Frontal cortex (tissue), 4 donors: ENCODE measurements around the gene C1orf21. TPM values are rescaled to one million over a fixed set of nuclear protein-coding genes. Genes with fewer than 3 reads are reported as not detected.
"Not testable (repeated sequence)": the region's sequence is repeated elsewhere in the genome, so short reads cannot be mapped to it uniquely, and the experiment has no call there.

Source experiments
- DNase-seq, 2 donors: peaks; one replicate each; pipeline ENCODE4 v3.0.0; 2012; ENCODE audit warnings: low spot score in 2 of 2
- FAIRE-seq: peaks from 2 replicates; lab custom pipeline; 2012; peaks lifted over from hg19 to GRCh38; lab: Jason Lieb, UNC
- total RNA-seq: library from RNA; depleted of rRNA; stranded (reverse); fragments of >200 nt; gene quantifications from one replicate; pipeline ENCODE4 v1.2.3, GENCODE V29; 2014
- donor health status: control.
- donor health status: control.
- donor health status: control.

The C1orf21 gene
- total RNA-seq, 1 donor from 2014 or later, result 24.9 TPM

DNA sequence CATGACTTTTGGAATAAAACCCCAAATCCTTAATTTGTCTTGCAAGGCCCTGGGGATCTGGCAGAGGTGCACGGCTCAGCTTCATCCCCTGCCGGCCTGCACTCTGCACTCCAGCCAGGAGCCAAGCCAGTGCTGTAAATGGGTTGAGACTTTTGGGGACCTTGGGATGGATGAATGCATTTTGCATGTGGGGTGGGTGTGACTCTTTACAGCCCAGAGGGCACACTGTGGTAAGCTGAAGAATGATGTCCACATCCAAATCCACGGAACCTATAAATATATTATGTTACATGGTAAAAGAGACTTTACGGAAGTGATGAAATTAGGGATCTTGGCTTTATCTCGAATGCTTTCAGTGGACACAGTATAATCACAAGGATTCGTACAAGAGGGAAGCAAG, 190.0 kb downstream of the C1orf21 start:
- FAIRE-seq (no peak), DNase-seq (no peak)

DNA sequence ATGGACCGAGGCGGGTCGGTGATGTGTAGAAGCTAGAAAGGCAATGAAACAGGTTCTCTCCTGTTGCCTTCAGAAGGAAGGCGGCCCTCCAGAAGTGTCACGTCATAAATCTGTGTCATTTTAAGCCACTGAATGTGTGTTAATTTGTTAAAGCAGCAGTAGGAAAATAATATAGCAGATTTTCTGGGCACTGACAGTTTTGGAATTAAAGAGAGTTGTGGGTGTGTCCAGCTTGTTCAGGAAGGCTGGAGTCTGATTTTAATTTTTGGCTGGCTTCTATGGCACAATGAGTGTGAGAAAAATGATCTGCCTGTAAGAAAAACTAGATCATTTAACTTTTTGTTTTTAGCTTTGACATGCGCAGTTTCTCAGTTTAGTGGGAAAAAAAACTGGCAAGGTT, 190.5 kb downstream of the C1orf21 start:
- FAIRE-seq (no peak), DNase-seq (no peak)

DNA sequence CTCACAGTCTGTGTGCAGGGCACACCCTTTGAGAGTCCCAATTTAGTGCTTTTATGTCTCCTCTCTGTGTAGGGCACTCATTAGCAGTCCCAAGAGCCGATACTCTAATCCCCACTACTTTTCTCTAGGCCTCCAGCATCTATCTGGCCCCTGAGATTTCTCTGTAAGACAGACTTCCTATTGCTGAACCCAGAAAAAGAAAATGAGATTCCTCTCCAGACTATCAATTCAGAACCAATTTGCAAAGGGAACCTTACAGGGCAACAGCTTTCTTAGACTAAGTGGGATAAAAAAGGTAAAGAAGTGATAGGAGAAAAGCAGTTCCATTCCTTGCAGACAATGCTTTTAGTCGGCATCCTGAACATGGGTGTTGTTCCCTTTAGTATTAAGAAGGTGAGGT, 195.6 kb downstream of the C1orf21 start:
- FAIRE-seq (no peak), DNase-seq (no peak)

DNA sequence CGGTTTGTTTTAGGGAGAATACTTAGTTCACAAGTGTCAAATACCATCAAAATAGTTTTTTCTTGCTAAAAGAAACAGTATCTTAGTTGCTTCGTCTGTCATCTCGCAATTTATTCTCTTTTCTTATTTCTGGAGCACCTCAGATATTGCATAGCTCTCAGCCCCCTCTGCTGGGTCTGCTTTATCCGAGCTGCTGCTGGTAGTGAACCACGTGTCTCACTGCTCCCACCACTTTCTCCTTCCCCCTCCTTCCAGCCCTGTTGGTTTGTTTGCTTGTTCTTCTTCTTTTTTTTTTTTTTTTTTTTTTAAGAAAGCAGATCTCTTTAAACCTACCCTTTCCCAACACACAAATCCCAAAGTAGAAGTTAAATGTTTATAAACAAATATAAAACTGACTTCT, 197.0 kb downstream of the C1orf21 start:
- DNase-seq (no peak), FAIRE-seq (no peak)

DNA sequence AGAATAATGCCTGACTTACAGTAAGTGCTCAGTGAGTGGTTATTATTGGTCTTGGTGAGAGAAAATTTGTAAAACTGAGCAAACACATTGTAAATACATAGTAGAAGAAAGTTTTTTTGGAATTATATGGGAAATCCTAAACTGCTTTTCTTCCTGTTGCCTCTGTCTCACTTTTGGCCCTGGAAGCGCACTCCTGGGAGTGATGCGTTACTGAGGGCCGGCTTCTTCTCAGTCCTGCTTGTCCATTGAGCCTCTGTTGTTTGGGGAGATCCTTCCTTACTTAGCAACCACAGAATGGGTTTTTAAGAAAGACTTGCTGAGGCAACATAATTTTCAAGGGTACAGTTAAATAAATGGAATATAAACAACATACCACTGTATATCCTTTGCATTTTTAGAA, 201.9 kb downstream of the C1orf21 start:
- no peak for DNase-seq
- no peak for FAIRE-seq

DNA sequence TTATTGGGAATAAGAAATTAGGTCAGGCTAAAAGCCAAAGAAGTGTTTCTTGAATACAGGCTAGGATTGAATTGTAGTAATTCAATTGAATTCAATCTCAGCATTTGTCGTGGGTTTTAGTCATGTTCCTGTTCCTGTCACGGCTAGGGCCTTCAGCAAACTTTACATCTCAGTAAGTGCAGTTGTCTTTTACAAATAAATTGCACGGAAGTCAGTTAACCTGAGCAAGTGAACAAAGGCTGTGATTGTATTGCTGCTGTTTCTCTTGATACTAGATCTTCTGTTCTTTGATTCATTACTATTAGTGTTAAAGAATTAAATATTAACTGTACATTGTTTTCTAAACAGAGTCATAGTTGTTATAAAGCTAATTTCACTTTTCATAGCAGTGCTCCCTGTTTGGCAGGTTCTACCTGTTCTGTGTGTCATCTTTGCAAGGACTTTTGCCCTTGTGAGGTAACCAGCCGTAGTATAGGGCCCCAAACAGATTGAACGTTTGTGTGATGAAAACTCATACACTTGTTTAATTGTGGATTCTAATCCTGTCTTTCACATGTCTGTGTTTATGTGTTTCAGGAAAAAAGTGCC, 203.4 kb downstream of the C1orf21 start:
- FAIRE-seq, result no peak
- DNase-seq, result no peak

DNA sequence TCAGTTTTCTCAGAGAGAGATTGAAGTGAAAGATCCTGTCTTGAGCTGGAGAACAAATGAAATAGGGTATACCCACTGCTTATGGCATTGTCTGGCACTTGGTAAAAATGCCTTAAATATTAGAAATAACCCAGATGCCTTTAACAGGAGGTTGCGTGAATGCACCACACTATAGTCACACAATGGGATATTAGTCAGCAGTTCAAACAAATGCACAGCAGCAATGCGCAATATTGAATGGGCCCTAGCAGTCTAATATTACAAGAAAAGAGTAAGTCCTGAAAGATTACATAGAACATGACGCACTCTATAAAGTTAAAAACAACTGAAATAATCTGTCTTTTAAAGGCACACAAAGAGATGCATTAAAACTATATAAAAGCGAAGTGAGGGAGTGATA, 206.8 kb downstream of the C1orf21 start:
- no peak for DNase-seq
- FAIRE-seq, result no peak

DNA sequence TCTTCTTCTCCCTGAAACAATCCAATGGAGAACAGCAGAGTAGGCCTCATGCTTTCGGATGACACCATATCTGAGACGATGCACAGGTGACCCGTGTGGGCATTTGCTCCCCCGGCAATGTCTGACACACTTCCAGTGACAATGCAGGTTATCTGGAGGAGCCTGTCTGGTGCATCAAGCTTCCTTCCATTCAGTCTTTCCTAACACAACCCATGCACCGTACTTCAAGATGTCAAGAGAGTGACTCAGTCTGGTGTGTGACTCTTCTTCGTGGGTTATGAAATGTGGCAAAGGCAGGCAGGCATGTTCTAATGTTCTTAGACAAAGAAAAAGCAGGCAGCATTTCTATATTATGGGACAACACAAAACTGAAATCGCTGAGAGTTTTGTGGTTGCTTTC, 208.8 kb downstream of the C1orf21 start:
- no peak for FAIRE-seq
- DNase-seq, result no peak

DNA sequence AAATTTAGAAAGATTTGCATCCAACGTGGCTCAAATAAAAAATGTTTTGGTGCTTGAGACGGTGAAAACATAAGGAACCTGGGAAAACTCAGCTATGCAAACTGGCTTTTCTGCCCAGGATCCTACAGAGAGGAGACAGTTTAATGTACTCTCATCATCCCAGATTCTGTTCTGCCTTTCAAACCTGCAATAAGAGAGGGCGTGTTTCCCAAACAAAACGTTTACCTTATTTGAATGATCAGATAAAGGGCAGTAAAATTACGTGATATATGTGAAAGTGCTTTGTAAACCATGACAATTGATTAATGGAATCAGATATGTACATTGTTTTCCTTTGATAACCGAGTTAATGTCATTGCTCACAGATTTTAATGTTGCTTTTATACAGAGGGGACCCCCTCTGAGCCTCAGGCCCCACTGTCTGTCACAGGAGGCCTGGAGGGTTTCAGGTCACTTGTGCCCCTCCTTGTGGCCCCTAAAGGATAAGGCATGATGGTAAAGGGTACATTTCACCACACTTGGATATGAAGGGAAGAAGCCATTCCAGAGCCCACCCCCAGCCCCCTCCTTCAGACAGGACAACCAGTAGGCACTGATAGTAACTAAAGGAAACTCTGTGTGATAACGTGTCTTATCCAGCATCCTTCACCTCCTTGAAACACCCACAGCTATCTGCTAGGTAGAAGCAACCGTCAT, 210.3 kb downstream of the C1orf21 start:
- FAIRE-seq (no peak), DNase-seq (no peak)

DNA sequence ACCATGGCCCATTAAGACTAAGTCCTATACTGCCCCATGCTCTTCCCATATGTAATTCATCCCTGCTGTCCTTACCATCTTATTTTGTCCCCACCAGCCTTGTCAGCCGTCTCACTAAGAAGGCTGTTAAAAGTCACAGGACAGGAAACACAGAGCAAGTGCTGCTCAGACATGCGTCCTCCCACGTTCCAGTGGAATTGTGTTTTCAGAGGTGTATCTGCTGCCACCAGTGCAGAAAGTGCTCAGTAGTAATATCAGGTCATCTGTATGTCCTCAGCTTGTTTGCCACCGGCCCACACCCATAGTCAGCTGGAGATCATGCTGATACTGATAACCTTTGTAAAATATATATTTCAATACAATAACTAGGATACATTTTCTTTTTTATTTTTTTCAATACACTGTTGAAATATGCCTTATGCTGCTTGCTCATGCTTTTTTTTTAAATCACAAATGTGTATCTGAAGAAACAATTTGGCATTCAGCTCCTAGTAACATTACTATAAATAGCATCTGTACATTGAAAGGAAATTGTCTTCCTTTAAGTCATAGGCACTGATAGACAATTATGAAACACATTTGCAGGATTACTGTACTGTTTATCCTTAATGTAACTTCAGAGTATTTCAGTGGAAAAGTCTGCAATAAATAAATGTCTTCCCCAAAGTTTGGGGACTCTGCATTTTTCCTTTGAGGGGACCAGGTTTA, 211.0 kb downstream of the C1orf21 start:
- no peak for DNase-seq

DNA sequence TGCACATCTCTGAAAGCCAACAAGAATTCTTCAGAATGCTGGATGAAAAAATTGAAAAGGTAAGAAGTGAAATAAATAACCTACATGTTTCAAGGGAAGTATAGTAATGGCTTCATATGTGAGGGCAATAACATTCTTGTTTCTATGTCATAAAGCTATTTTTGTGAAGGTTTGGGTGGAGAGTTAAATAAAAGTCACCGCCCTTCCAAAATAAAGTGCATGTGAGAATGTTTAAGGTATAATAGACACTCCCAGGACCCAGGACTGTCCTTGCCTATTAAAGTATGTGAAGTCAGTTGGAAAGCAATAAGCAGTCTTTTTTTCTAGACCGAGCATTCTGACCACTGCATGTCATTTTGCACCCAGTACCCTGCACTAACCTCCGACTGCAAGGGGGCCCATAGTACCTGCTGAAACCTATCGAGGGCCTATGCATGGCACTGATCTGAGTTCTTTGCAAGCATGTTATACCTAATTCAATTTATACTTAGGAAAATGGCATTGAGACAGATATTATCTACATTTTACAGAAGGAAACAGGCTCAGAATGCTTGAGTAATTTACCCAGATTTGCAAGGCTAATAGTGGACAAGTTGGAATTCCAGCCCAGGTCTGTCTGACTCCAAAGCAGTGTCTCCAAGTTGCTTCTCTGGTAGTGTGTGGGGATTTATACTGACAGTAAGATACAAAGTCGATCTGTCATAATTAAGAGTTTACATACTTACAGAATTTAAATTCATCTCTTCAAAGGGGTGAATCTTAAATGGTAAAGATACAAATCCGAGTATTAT, 211.8 kb downstream of the C1orf21 start:
- no peak for FAIRE-seq
- DNase-seq, result no peak

More for the DNA sequence above, 211.0 kb downstream of the C1orf21 start:
- no peak for FAIRE-seq

DNA sequence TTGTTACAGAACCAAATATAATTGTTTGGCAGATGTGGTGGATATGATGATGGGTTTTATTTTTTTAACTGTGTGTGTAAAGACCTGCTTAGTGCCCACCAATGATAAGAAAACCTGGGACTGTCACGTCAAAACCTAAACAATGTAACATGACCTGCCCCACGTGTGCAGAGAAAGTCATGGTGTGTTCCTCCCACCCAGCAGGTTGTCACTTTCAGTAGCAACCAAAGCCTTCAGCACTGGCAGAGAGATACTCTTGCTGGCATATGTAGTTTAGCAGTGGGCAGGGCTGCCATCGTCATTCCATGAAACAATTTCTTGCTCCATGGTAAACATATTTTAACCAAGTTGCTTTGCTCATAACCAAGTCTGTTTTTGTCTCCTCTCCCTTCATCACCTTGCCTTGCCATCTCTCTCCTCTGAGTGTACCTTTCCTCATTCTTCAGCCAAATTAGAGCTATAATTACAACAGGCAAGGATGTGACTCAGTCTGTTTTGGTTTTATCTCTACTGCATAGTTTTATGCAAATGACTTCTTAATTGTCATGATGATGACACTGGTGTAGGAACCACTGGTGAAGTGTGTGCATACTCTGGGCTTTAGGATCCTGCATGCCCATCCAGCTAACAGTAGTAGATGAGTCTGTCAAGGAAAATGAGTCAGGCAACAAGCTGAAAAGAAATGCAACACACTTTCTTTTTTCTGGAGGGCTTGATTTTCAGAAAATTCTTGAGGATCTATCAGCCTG, 217.5 kb downstream of the C1orf21 start:
- DNase-seq (no peak), FAIRE-seq (no peak)

DNA sequence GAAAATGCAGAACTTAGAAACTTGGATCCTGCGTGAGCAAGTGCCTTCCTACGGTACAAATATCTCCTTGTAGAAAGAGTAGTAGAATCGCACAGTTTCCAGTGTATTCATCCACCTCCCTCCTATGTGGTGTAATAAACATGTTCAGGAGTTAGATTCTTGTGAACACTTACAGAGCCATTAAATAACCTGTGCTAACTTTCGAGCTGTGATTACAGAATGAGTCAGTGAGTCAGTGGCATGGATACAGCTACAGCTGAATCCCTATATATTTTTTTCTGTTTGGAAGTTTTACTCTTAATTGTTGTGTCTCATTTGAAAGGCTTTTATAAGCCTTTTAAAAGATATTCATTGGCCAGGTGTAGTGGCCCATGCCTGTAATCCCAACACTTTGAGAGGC, 219.1 kb downstream of the C1orf21 start:
- FAIRE-seq, result no peak
- DNase-seq, result no peak

DNA sequence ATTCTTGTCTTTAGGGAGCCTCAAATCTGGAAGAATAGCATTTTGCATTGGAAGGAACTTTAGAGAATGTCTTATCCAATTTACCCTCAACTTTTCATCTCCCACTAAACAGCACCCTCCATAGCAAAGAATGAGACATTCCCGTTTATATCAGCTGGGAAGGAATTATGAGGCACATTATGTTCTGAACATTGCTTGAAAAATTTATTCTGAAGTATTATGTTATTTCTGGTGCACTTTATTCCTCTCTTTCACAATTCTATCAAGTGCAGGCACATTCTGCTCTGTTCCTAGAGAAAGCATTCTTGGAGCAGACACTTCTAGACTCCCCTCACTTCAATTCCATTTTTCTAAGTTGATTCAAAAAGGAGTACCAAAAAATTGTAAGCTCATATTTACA, 220.0 kb downstream of the C1orf21 start:
- DNase-seq (no peak), FAIRE-seq (no peak)

DNA sequence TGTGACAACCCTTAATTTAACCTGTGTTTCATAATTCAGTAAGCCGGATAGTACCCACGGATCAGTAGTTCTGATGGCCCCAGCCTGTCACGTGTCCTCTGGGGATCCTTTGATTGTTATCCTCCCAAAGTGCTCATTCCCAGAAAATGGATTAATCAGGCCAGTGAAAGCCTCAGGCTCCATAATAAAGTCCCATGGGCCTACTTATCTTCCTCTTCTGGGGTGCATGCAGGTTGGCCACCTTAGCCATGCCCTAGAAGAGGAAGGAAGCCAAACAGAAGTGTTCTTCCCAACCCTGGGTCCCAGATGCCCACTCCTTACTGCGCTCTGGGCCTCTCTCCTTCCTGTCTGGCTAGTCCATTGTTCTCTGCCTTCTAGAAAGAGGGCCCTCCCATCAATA, 221.8 kb downstream of the C1orf21 start:
- no peak for FAIRE-seq
- no peak for DNase-seq

DNA sequence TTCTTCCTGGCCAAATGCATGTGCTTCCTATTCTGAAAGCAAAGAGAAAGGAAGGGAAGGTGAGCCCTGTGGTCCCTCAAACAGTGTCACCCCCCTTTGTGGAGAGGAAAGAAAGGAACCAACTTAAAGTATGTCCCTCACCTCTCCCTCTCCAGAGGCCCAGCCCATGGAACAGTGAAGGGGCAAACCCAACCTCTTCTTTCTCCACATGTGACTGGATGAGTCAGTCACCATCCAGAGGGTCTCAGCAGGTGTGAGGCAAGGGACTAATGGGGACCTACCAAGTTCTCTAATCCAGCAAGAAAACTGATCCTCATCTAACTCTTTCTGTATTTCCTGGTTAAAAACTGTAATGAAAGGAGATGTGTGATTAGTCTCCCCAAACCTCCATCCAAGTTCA, 222.2 kb downstream of the C1orf21 start:
- no peak for FAIRE-seq
- DNase-seq, result no peak

DNA sequence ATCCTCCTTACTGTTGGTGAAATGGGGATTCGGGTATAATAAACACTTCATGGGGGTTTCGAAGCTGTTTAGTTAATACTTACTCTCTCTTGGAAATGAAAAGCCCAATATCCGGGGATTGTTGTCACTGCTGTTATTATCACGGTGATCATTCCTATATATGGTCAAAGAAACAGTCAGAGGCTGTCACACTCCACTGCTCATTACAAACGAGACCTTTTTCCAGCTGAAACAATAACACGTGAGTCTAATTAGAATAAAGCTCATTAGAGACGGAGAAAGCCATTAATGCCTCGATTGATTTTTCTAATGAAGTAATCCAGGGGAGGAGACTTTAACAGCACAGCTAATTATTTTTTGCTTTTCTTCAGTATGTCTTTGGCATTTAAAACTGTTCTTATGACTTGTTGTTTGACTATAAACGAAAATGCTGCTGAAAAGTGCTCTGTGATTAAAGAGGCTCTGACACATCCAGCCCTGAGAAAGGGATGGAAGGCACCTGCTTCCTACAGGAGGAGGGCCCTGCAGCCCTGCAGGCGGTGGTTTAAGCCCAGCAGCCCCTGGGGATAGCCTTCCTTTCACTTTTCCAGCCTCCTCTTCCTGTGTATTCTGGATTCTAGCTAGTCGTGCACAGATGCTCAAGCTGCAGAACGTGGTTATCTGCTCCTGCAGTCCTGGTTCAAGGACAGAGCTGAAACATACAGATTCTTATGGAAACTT, 224.2 kb downstream of the C1orf21 start:
- DNase-seq (no peak), FAIRE-seq (no peak)

DNA sequence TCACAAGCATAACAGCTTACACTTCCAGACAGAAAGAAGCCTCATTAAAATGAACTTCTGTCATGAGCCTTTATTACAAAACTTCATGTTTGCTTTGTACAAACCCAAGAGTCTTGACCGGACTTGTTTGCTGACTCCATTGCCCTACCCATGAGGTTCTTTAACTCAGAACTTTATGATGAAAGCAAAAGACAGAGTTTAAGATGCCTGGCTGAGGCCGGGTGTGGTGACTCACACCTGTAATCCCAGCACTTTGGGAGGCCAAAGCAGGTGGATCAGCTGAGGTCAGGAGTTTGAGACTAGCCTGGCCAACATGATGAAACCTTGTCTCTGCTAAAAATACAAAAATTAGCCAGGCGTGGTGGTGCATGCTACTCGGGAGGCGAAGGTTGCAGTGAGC, 225.4 kb downstream of the C1orf21 start:
- not testable (repeated sequence) for DNase-seq, FAIRE-seq

DNA sequence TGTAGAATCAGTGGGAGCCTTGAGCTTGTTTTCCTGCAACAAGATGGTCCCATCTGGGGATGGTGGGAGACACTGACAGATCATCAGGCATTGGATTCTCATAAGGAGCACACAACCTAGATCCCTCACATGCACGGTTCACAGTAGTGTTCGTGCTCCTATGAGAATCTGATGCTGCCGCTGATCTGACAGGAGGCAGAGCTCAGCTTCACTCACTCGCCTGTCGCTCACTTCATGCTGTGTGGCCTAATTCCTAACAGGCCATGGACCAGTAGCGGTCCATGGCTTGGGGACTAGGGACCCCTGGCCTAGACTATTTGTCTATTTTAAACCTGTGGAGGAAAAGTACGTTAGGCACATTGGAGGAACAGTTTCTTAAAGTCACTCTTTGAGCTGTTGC, 227.8 kb downstream of the C1orf21 start:
- DNase-seq (no peak), FAIRE-seq (no peak)
